Measurements from ENCODE around the gene KRT75.

GRCh38 chr12:52416795-52417194 lies 17.4 kb downstream of the KRT75 start:
- TF ChIP-seq EZH2 (IDR thresholded peaks at IDR 0.05; ENCODE audit: borderline replicate concordance, low read depth, low read length, severe bottlenecking) (no peak), CTCF (IDR thresholded peaks at IDR 0.05; ENCODE audit: borderline replicate concordance, extremely low read depth, low read length, poor library complexity, severe bottlenecking) (no peak)
